Measurements from ENCODE around the gene NUP88. TPM values are rescaled to one million over a fixed set of nuclear protein-coding genes. Genes with fewer than 3 reads are reported as not detected.

NUP88 gene
- total RNA-seq, 1 experiment from 2014 or later: 93.2 TPM

- H3K4me3 ChIP-seq (replicated peaks in 1 of 2; ENCODE audit: low read depth in 1 of 2, low read length in 2 of 2): no peak overlapping the region
- ATAC-seq (no peak), DNase-seq (ENCODE audit: low read depth, low spot score) (no peak)
- POLR2A ChIA-PET: no interaction called here
- no peak overlapping the region for H3K9ac ChIP-seq (ENCODE audit: low read length)
- no peak overlapping the region for H3K27ac ChIP-seq (ENCODE audit: low read depth, low read length)
- peaks cover 11% of the 10 kb centered on the region; the same call in 1 of the 2 replicates for H4K20me1 ChIP-seq (ENCODE audit: insufficient read depth)
- CTCF ChIA-PET: interaction anchor here (0.6 kb wide), 1 partner anchor 27 kb away, joined by 3 read pairs; the partner anchor contains the start of gene C1QBP
- RAD21 ChIA-PET (ENCODE audit: low non-redundant PET in 1 of 2, low total read pairs in 2 of 2, uncharacterized antibody in 2 of 2, unreplicated experiment in 2 of 2): no interaction called here
- no peaks in the 10 kb centered on the region for H3K27me3 ChIP-seq (ENCODE audit: insufficient read depth, low read length)
- TF ChIP-seq FOSL1 (IDR thresholded peaks at IDR 0.05; ENCODE audit: low read depth): no peak
- no peak for TF ChIP-seq EGR1 (IDR thresholded peaks at IDR 0.05; ENCODE audit: low read depth)
- no peak for TF ChIP-seq SP1 (IDR thresholded peaks at IDR 0.05; ENCODE audit: low read depth)
- TF ChIP-seq JUND (IDR thresholded peaks at IDR 0.05): no peak
- no peak for TF ChIP-seq CTCF (IDR thresholded peaks at IDR 0.05 in 2 of 3, conservative IDR thresholded peaks at IDR 0.05 in 1 of 3; ENCODE audit: borderline replicate concordance in 1 of 3, insufficient read depth in 1 of 3, low read depth in 2 of 3, low read length in 2 of 3)
- no peak for TF ChIP-seq MAX (IDR thresholded peaks at IDR 0.05)
- TF ChIP-seq ZNF274 (IDR thresholded peaks at IDR 0.05; ENCODE audit: low read depth, low read length): no peak
- no peak for TF ChIP-seq ATF3 (IDR thresholded peaks at IDR 0.05)
- no peak overlapping the region for H2AFZ ChIP-seq (ENCODE audit: low read depth, low read length, poor library complexity, severe bottlenecking)
- no peaks in the 10 kb centered on the region for H3K9me3 ChIP-seq (ENCODE audit: control insufficient read depth in 1 of 2, insufficient read depth in 1 of 2, low read depth in 1 of 2, low read length in 2 of 2)
- H3K4me1 ChIP-seq (ENCODE audit: control insufficient read depth in 1 of 2, insufficient read depth in 2 of 2, low read length in 2 of 2): peaks cover 0 to 17% of the 10 kb centered on the region in 2 experiments; a peak in 2 of 4 replicates
- peaks cover 0 to 5% of the 10 kb centered on the region in 2 experiments; a peak in 2 of 4 replicates for H3K36me3 ChIP-seq (ENCODE audit: control insufficient read depth in 1 of 2, insufficient read depth in 2 of 2, low read length in 2 of 2)
- no TSS peak for BruUV-seq (replicated peaks)
- peak overlapping the region; percentile 82; the same call in 1 of the 2 replicates for H3K4me2 ChIP-seq (ENCODE audit: low read length)
- no peaks in the 10 kb centered on the region for H3K9me2 ChIP-seq (ENCODE audit: insufficient read depth)
- intact Hi-C loops (cut with micrococcal nuclease): no loop called here
- H3K79me2 ChIP-seq (ENCODE audit: insufficient read depth, low read length): peaks cover 68% of the 10 kb centered on the region
These were observed 46.8 kb upstream of the NUP88 start for GRCh38 chr17:5466295-5466694.

All from HCT116 (cell line).